GM13976 (cell line): ENCODE data around the gene BICD1.

ENCODE experiments used
- DNase-seq: peaks from one replicate; pipeline ENCODE4 v3.0.0; 2012; ENCODE audit warnings: low spot score
- in situ Hi-C: fragments of 300-500 bp; cut with MboI; formaldehyde crosslinking; loops from one replicate; pipeline ENCODE4 v1.12.0; 2022; ENCODE audit warnings: low sequenced_read_pairs, mixed read lengths, inconsistent platforms; ENCODE audit not compliant: unreplicated experiment
- TF ChIP-seq, protein P1 (sequence below): IDR thresholded peaks from 2 replicates; pipeline ENCODE4 v1.5.1; 2012; ENCODE audit warnings: borderline replicate concordance, mild to moderate bottlenecking; ENCODE audit not compliant: insufficient read depth; ENCODE audit errors: extremely low read depth, missing control alignments, control extremely low read depth

The BICD1 gene

GRCh38 chr12:32158525-32158924, 51.9 kb downstream of the BICD1 start:
- TF ChIP-seq, protein P1, sequence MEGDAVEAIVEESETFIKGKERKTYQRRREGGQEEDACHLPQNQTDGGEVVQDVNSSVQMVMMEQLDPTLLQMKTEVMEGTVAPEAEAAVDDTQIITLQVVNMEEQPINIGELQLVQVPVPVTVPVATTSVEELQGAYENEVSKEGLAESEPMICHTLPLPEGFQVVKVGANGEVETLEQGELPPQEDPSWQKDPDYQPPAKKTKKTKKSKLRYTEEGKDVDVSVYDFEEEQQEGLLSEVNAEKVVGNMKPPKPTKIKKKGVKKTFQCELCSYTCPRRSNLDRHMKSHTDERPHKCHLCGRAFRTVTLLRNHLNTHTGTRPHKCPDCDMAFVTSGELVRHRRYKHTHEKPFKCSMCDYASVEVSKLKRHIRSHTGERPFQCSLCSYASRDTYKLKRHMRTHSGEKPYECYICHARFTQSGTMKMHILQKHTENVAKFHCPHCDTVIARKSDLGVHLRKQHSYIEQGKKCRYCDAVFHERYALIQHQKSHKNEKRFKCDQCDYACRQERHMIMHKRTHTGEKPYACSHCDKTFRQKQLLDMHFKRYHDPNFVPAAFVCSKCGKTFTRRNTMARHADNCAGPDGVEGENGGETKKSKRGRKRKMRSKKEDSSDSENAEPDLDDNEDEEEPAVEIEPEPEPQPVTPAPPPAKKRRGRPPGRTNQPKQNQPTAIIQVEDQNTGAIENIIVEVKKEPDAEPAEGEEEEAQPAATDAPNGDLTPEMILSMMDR: no peak
- no peak for DNase-seq
- in situ Hi-C loops: no loop called here

DNA sequence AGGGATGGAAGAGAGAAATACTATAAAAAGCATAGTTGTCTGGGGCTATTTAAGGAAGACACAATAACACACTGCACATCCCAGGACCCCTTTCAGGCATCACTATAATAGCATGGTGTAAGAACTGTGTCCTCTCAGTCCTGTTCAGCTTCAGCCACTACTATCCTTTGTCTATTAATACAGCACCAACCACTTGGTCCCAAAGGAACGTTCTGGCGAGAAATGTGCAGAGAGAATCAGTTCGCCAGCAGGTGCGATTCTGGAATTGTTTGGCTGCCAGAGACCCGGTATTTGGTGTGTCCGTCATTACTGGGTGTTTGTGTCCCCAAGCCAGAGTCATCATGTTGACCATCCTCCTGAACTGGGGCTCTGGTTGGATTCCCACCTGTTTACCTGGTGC, 52.7 kb downstream of the BICD1 start:
- no peak for DNase-seq
- in situ Hi-C loops: no loop called here
- TF ChIP-seq, protein P1: no peak

DNA sequence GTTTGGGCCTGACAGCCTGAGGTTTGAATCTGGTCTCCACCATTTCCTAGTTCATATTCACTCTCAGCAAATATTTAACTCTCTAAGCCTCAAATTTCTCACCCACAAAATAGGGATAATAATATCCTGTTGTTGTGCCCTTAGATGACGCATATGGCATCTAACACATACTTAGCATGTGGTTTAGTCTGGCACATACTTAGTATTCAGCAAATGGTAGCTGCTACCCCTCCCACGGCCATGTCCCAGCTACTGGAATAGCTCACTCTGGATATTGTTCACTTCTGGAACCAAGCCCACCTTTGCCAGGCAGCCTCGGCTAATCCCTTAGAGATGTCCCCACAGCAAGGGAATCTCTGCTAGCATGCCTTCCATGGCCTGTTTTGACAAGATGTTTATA, 53.3 kb downstream of the BICD1 start:
- DNase-seq: no peak
- TF ChIP-seq, protein P1: no peak
- in situ Hi-C loops: no loop called here

DNA sequence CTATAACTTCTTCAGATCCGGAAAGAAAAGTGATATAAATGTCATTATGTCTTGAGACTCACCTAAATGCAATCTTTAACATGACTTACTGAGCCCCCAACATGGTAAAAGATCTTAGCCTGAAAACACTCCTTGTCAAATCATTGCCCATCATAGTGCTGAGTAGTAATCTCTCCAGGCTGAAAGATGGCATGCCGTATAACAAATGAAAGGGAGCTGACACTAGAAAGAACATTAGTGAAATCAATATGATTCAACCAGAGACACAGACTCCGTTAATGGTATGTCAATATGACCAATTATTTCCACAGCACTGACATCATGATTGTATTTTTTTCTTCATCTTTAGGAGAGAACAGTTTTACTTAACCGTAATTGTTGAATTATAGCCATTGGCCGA, 54.4 kb downstream of the BICD1 start:
- TF ChIP-seq, protein P1: no peak
- no peak for DNase-seq
- in situ Hi-C loops: no loop called here

GRCh38 chr12:32163596-32163995, 56.9 kb downstream of the BICD1 start:
- DNase-seq: no peak
- in situ Hi-C loops: no loop called here
- TF ChIP-seq, protein P1: no peak

DNA sequence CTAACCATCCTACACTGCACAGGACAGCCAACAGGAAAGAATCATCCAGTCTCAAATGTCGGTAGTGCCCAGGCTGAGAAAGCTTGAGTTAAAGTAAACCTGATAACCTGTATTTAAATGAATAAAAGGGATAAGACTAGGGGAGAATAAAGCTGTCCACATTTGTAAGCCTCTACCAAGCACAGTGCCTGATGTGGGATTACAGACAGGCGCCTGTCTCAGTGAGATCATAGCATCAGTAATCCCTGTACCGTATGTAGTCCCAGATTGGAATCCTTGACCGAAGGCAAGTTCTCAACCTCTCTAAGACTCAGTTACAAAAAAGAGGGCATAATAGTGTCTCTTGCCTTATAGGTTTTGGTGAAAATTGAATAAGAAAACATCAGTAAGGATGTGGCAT, 59.9 kb downstream of the BICD1 start:
- in situ Hi-C loops: no loop called here
- no peak for DNase-seq
- TF ChIP-seq, protein P1: no peak
